ENCODE results near the gene IFI27. TPM values are rescaled to one million over a fixed set of nuclear protein-coding genes. Genes with fewer than 3 reads are reported as not detected.

The IFI27 gene
- total and polyA plus RNA-seq, 2 of the 8 experiments (the other 6 are each of a cell fraction or from before 2014, with no cell fraction given), result 0.76 to 2.2 TPM

GRCh38 chr14:94125659-94126418, 15.3 kb downstream of the IFI27 start (continued):
- TF ChIP-seq RFX5 (IDR thresholded peaks at IDR 0.05; ENCODE audit: borderline replicate concordance, low read depth, low read length) (no peak), RBBP5 (IDR thresholded peaks at IDR 0.05; ENCODE audit: borderline replicate concordance, low read depth, low read length) (no peak), RNF2 (IDR thresholded peaks at IDR 0.05; ENCODE audit: borderline replicate concordance, low read depth, low read length, missing control alignments, poor library complexity, severe bottlenecking) (no peak), SIX5 (IDR thresholded peaks at IDR 0.05; ENCODE audit: low read depth, low read length) (no peak), SP2 (IDR thresholded peaks at IDR 0.05; ENCODE audit: low read length) (no peak), SIRT6 (IDR thresholded peaks at IDR 0.05; ENCODE audit: low read length) (no peak), HDAC6 (IDR thresholded peaks at IDR 0.05; ENCODE audit: low read depth, low read length) (no peak), ASH2L (IDR thresholded peaks at IDR 0.05; ENCODE audit: low read length) (no peak), TEAD4 (IDR thresholded peaks at IDR 0.05; ENCODE audit: low read depth, low read length) (no peak), BRCA1 (IDR thresholded peaks at IDR 0.05; ENCODE audit: low read depth, low read length) (no peak)
